Measurements from ENCODE around the gene ANKFN1. TPM values are rescaled to one million over a fixed set of nuclear protein-coding genes. Genes with fewer than 3 reads are reported as not detected.

The ANKFN1 gene
- total RNA-seq, 1 donor from 2014 or later: not detected

DNA sequence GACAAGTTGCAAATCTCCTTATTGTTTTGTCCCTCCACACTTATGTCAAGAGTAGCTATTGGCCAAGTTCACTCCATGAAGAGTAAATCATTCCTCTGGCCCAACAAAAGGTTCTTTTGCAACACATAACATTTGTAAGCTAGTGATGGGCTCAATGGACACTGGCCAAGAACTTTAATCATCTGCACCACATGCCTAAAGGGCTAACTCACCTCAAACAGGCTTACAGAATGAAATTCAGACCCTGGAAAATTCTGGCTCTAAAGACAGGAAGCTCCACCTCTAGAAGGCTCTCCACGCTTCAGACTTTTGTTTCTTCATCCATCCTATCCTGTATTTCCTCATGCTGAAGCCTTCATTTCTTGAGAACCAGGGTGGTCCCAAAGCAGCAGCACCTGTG lies 10.9 kb upstream of the ANKFN1 start:
- intact Hi-C loops (cut with DNase I): no loop called here
- ATAC-seq (no peak), DNase-seq (ENCODE audit: missing footprints) (no peak)

DNA sequence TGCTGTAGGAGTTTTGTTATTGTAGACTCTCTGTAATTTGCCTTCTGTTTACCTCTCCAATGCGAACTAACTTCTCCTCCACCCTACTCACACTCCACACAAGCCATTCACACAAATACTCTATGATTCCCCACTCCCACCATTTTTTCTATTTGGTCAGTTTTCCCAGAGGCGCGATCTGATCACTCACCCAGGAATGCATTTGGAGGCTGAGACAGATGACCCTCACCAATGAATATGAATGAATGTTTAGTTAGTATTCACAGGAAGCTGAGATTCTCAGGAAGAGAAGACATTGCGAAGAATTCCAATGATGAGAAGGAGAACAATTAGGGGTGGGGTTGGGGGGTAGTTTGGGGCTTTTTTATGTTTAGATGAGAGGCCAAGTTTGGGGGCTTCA lies 10.5 kb upstream of the ANKFN1 start:
- ATAC-seq (no peak), DNase-seq (ENCODE audit: missing footprints) (no peak)
- intact Hi-C loops (cut with DNase I): no loop called here

DNA sequence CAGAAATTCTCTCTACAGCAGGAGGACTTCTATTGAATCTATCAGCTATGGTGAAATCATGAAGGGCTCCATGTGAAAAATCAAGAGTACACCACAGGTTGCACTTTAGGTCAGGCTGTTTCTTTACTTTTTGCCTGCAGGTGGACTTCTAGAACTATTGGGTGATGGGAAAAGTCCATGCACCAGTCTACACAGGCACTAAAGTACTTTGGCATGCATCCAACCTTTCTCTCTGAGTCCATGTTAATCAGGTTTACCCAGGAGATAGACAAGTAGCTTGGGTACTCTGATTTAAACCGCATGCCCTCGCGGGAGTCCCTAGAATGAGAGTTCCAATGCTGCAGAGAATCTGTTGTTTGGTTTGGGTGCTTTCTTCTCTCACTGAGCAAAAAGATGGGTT lies 9.1 kb upstream of the ANKFN1 start:
- DNase-seq (ENCODE audit: missing footprints): no peak
- ATAC-seq: no peak
- intact Hi-C loops (cut with DNase I): no loop called here

DNA sequence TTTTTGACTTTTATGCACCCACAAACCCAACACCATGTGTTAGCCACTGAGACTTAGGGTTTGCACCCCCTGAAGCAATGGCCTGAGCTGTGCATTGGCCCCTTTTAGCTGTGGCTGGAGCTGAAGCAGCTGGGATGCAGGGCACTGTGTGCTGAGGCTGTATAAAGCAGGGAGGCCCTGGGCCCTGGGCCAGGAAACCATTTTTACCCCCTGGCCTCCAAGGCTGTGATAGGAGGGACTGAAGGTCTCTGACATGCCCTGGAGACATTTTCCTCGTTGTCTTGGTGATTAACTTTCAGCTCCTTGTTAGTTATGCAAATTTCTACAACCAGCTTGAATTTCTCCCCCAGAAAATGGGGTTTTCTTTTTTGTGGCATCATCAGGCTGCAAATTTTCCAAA lies 6.7 kb upstream of the ANKFN1 start:
- no peak for DNase-seq (ENCODE audit: missing footprints)
- intact Hi-C loops (cut with DNase I): no loop called here
- no peak for ATAC-seq

DNA sequence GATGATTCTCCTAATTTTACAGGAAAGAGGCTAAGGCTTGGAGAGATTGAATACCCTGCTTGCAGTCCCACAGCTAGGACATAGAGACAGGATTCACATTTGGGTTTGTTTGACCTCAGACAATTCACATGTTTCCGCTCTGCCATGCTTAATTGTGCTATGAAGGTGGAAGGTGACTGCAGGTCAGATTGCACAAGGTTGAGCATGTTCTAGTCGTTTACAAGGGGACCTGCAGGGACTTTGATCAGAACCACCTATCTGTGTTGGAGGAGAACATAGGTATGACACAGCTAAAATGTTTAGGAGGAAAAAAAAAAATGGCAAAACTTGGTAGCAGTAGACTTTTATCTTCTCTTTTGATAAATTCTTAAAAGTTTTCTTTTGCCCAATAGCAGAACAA lies 4.9 kb upstream of the ANKFN1 start:
- intact Hi-C loops (cut with DNase I): no loop called here
- DNase-seq (ENCODE audit: missing footprints) (no peak), ATAC-seq (no peak)

DNA sequence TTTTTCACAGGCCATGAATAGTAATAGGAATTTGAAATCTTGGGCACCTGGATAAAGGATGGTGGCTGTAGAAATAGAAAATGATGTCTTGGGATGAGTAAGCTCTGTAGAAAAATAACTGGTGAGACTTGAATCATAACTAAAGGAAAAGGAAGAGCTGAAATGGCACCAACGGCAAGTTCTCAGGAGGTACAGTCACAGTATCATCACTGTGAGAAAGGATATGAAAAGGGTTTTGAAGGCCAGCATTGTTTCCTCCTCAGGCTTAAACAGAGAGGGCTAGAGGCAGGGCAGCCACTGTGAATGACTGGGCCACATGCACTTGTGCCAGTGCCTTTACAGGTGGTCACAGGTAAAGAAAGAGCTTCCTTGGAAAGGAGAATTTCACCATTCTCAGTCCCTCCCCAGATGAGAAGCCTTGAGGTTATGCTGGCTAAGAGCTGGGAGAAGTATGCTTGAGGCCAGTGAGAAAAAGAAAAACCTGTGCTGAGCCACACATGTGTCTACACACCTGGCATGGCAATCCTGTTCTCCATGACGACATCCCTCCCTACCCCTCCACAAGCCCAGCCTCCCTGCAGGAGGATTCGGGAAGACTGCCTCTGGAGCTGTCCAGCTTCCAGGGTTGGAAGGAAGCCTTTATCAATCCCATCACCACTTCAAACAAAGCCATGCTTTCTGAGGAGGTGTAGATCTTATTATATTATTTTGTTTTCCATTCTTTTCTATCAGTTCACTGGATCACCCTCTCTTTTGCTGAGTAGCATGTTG lies 3.8 kb upstream of the ANKFN1 start:
- DNase-seq (ENCODE audit: missing footprints) (no peak), ATAC-seq (no peak)
- intact Hi-C loops (cut with DNase I): no loop called here

DNA sequence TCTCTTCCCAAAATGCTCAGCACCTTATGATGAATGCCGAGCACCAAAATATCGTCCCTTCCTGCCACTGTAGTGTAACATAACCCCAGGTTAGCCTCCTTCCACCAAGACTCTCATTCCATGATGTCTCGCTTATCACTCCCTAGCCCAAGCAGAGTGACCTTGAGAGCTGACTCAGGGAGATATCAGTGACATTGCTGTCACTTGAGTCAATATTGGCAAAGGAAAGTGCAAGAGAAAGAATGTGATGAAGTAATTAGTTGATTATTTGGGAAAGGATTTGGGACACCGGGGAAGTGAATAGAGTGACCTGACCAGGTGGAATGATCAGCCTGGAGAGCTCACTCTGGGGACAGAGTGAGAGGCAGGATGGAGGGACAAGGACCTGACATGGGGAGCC lies 2.6 kb upstream of the ANKFN1 start:
- no peak for ATAC-seq
- intact Hi-C loops (cut with DNase I): no loop called here
- no peak for DNase-seq (ENCODE audit: missing footprints)

DNA sequence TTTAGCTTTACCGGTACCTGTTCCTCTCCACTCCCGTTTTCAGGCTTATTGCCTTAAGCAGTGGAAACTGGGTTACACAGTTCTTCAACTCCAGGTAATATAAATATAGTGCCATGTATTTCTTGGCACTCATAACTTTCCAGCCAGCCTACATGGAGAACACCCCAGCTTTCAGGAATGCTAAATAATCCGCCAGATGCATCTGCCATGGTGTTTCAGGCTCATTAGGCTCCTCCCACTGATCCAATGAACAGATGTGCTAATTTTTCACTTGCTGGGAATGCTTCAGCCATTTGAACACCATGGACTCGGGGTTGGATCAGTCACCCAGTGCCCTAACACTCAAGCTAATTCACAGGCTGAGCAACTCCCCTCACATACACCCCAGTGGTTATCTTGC lies 4.6 kb downstream of the ANKFN1 start:
- ATAC-seq: no peak
- intact Hi-C loops (cut with DNase I): no loop called here

DNA sequence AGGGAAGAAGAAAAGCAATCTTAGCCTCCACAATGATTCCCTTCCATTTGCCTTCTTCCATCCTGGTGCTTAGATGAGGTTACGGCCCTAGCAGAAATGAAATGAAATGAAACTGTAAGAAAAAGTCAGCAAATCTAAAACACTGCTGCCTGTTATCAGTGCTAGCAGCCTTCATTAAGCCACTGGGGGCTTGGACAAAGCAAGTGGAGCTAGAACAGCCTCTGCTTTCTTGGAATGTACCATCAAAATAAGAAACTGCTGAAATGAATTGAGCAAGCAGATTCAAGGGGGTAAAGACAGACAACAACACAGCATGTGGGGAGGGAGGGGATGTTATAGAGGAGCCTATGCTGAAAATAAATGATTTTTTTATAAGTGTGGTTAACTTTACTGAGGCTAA lies 5.1 kb downstream of the ANKFN1 start:
- no peak for DNase-seq (ENCODE audit: missing footprints)
- intact Hi-C loops (cut with DNase I): no loop called here
- no peak for ATAC-seq

More for the DNA sequence above, 4.6 kb downstream of the ANKFN1 start:
- DNase-seq (ENCODE audit: missing footprints): no peak

DNA sequence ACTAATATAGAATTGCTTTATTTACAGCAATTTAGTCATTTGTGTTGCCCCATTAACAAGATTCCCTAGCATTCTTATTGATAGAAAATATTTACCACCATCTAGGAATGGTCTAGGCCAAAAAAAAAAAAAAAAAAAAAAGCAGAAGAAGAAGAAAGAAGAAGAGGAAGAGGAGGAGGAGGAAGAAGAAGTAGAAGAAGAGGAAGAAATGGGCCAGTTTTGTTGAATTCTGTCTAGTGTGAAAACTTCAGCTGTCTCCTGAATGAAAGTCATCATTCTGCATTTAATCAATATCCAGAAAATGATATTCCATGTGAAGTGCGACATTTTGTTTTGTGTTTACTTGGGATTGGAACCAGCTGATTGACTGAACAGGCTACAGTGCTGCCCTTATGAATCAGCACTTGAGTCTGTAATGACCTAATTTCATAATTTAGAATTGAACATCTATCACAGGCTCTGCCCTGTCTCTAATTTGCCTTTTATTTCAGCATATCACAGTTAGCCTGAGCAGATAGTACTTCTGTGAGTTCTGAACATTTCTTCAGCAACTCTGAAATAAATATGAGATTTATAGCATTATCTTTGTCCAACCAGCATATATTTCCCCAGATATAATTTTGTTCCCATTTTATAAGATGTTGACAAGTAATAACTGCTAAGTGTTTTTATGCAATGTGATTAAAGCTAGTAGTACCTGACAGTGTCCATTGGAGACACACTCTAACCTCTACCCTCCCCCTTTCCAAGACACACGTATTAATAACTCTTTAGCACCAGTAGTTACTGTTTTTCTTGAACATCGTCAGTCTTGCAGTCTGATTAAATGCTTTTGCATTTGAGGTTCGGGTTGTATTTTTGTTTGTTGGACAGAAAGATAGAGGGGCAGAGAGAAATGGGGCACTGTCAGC lies 5.9 kb downstream of the ANKFN1 start:
- intact Hi-C loops (cut with DNase I): no loop called here
- DNase-seq (ENCODE audit: missing footprints) (no peak), ATAC-seq (no peak)

DNA sequence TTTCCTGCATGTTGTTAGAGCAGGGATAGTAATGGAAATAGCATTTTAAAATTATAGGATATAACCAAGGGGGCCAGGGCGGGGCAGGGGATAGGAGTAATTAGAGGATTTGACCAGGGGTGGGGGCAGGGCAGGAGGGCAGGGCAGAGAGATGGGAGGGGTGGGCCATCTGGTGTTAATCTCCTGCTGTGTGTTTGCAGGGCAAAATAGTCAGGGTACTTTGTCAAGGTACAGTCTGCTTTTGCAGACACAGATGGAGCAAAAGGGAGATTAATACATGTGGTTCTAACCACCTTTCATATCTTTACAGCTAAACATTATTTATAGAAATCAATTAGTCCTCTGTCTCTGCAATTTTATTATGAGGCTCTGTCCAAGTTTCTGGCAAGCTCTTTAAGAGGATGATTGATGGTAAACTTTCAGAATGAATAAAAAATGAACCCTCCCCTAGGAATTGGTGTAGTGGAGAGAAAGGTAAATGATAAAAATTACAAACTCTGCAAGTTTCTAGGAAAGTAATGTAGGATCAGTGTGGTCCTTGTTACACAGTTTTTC lies 6.6 kb downstream of the ANKFN1 start:
- DNase-seq (ENCODE audit: missing footprints) (no peak), ATAC-seq (no peak)
- intact Hi-C loops (cut with DNase I): no loop called here

DNA sequence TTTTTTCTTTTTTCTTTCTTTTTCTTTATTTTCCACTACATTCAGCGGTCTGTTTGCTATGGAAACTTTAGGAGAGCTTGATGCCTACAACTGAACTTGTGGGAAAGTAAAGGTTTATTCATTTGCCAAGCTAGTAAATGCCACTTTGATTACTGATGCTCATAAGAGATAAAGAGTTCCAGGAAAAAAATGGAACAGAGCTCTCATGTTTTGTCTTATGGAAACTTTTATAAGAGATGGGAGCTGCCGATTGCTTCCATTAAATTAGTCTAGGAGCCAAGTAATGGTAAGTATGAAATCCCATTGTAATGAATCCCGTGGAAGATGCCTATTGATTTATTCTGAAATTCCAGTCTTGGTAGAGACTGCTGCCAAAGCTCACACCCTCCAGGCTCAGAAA lies 7.1 kb downstream of the ANKFN1 start:
- DNase-seq (ENCODE audit: missing footprints): no peak
- intact Hi-C loops (cut with DNase I): no loop called here
- ATAC-seq: no peak

DNA sequence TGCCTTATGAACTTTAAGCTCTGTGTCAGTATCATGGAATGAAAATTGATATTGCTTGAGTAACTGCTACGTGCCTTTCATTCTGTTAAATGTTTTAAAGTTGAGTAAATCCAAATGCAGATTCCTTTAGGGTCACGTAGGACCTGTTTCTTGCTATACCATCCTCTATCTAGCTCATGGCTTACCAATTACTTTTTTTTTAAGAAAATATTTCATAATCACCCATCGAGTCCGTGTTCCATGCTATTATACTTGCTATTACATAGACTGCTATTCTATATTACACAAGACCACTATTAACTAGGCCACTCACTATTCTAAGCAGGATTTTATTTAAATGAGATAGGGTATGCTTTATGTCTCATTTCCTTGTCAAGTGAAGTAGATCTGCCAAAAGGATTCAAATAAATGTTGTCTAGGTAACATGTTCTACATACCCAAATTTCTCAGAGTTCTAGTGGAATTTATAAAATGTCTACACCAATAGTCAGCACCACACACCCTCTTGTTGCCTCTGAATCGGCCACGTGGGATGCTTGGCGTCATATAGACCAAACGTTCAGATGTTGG lies 11.9 kb downstream of the ANKFN1 start:
- no peak for DNase-seq (ENCODE audit: missing footprints)
- ATAC-seq: no peak
- intact Hi-C loops (cut with DNase I): no loop called here

DNA sequence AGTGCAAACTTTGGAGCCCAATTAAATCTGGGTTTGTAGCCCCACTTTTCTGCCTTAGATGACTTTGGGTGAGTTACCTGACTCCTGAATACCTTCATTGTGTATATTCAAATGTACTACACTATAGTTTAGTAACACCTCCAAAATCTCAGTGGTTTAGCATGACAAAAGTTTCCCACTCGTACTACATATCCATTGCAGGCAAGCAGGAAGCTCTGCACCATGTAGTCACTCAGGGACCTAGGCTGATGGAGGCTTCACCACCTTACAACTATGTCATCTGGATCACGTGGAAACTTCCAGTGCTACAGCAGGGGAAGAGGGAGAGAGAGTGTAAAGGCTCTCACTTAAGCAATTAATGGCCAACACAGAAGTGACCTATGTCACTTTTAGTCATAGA lies 14.2 kb downstream of the ANKFN1 start:
- no peak for ATAC-seq
- DNase-seq (ENCODE audit: missing footprints): no peak
- intact Hi-C loops (cut with DNase I): no loop called here

DNA sequence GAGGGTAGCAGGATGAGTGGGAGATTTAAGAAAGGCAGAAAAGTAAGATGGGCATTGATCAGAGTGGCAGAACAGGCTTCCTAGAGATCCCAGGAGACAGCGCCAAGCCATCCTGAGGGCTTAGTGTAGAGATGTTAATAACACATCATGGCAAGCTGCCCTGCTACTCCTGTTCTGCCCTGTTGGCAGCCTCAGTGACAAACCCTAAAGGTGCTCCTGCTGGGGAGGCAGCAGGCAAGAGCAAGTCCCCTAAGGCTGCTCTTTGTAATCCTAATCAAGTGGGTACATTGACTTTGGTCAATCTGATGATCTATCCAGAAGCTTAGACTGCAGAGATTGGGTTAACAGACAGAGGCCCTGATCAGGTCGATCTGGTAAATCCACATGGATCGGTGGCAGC lies 16.3 kb downstream of the ANKFN1 start:
- intact Hi-C loops (cut with DNase I): no loop called here
- DNase-seq (ENCODE audit: missing footprints): no peak
- no peak for ATAC-seq

DNA sequence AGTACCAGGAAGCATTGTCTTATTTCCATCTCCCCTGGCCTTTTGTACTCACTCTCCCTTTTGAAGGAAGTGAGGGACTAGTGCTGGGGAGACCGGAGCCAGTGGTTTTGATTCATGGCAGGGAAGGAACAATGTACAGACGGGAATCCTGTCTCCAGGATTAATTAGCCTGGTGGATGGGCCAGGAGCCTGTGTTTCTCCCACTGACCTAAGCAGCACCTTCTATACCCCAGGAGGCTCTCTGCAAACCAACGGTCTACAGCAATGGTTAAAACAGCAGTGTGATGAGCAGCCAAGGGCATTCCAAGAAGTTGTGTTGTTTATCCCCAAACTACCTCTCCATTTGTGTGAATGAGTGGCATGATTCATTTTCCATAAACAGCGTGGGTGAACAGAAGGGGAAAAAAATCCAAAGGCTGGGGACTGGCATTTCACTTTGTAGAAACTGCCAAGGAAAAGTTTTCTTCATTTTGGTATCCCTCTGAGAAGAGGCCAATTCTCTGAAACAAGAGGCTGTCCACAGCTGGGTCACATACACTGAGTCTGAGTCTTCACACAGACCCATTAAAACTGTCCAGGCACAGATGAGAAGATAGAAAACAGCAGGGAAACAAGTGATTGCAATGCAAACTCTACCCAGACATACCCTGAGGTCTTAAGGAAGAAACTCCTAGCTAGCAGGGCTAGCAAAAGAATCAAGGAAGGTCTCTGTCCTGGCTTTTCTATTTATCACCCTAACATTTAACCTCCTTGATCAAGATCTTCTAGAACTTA lies 18.1 kb downstream of the ANKFN1 start:
- no peak for DNase-seq (ENCODE audit: missing footprints)
- no peak for ATAC-seq
- intact Hi-C loops (cut with DNase I): no loop called here

DNA sequence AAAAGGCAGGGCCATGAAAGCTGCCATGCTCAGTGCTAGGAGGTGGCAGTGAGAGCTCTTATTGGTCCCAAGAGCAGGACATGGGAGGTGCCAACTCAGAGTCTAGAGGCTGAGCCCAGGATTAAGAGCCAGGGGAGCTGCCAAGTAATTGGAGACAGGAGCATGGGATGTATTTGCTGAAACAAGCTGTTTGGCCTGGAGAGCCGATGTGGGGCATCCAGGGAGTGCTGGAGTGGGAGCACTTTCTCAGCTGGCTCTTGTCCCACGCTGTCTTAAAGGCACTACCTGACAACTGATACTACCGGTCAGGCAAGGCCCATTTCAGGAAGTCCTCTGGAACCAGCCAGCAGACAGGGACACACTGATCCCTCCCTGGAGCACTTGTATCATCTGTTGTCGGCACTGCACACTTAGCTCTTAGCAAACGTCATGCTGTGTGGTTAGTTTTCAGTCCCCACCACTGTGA lies 19.3 kb downstream of the ANKFN1 start:
- no peak for DNase-seq (ENCODE audit: missing footprints)
- peak; percentile 85 for ATAC-seq
- intact Hi-C loops (cut with DNase I): no loop called here

DNA sequence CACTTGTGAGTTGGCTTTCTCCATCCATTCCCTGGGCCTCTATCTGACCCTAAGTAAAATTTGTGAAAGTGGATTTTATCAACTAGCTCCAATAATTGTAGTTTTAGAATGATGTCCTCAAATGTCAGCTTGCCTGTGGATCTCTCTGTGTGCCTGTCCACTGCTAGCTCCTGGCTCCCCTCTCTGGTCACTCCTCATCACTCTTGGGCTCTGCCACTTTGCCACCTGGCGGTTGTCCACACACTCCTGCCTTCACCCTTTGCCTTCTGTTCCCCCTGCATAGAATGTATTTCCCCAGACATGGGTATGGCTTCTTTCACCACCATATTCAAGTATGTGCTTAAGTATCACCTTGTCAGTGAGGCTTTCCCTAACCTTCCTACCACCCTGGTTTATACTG lies 19.8 kb downstream of the ANKFN1 start:
- intact Hi-C loops (cut with DNase I): no loop called here

More for the DNA sequence above, 19.8 kb downstream of the ANKFN1 start:
- no peak for DNase-seq (ENCODE audit: missing footprints)
- ATAC-seq: peak; percentile 26
